ENCODE measurements around the gene PABPN1.

GRCh38 chr14:23275412-23275811 lies 45.8 kb upstream of the PABPN1 start:
- TF ChIP-seq, protein P1, sequence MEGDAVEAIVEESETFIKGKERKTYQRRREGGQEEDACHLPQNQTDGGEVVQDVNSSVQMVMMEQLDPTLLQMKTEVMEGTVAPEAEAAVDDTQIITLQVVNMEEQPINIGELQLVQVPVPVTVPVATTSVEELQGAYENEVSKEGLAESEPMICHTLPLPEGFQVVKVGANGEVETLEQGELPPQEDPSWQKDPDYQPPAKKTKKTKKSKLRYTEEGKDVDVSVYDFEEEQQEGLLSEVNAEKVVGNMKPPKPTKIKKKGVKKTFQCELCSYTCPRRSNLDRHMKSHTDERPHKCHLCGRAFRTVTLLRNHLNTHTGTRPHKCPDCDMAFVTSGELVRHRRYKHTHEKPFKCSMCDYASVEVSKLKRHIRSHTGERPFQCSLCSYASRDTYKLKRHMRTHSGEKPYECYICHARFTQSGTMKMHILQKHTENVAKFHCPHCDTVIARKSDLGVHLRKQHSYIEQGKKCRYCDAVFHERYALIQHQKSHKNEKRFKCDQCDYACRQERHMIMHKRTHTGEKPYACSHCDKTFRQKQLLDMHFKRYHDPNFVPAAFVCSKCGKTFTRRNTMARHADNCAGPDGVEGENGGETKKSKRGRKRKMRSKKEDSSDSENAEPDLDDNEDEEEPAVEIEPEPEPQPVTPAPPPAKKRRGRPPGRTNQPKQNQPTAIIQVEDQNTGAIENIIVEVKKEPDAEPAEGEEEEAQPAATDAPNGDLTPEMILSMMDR (IDR thresholded peaks at IDR 0.05; ENCODE audit: low read length) = no peak
- no peak for TF ChIP-seq EZH2 (IDR thresholded peaks at IDR 0.05; ENCODE audit: borderline replicate concordance, low read length)

All from OCI-LY1 (cell line).